ENCODE measurements around the gene PNKD.

GRCh38 chr2:218393750-218394290 is 123.5 kb downstream of the PNKD start:
- TF ChIP-seq CTCF (IDR thresholded peaks at IDR 0.05; ENCODE audit: insufficient read depth, low read length), result no peak
- no peak for TF ChIP-seq POLR2AphosphoS5 (IDR thresholded peaks at IDR 0.05; ENCODE audit: low read depth)
